Esophagus squamous epithelium (tissue), 5 donors: ENCODE results near the gene TNFSF8. TPM values are rescaled to one million over a fixed set of nuclear protein-coding genes. Genes with fewer than 3 reads are reported as not detected.

Experiments used
- DNase-seq: peaks from one replicate; lab custom pipeline; 2025; lab: John Stamatoyannopoulos, UW
- H3K27ac ChIP-seq, 4 donors: fragments of 200-600 bp; sonication (generic); one replicate each; pipeline ENCODE4 v1.5.1; 2016 to 2019; ENCODE audit warnings: mild to moderate bottlenecking in 1 of 4
- H3K27me3 ChIP-seq, 4 donors: fragments of 200-600 bp; sonication (generic); 1 replicate in 3 of 4; 2 replicates in 1 of 4; pipeline versions ENCODE4 v1.5.1 to v1.6.0; 2017 to 2021; ENCODE audit warnings: antibody characterized with exemption in 1 of 4
- H3K36me3 ChIP-seq, 3 donors: fragments of 200-600 bp; sonication (generic); one replicate each; pipeline ENCODE4 v1.5.1; 2016 to 2019
- H3K4me1 ChIP-seq, 3 donors: fragments of 200-600 bp; sonication (generic); one replicate each; pipeline ENCODE4 v1.5.1; 2017 to 2019
- H3K4me3 ChIP-seq, 4 donors: fragments of 200-600 bp; sonication (generic); 1 replicate in 3 of 4; 2 replicates in 1 of 4; pipeline ENCODE4 v1.5.1; 2016 to 2019; ENCODE audit warnings: mild to moderate bottlenecking in 2 of 4, moderate library complexity in 1 of 4
- H3K9me3 ChIP-seq, 3 donors: fragments of 200-600 bp; sonication (generic); one replicate each; pipeline ENCODE4 v1.5.1; 2016 to 2019
- CTCF ChIP-seq, 6 experiments: fragments of 450-650 bp in 4 of 6; fragments of 200-600 bp in 2 of 6; sonication (generic) in 2 of 6; IDR thresholded peaks; one replicate each; pipeline ENCODE4 v1.5.1; 2016 to 2019; ENCODE audit warnings: antibody characterized with exemption in 6 of 6, mild to moderate bottlenecking in 4 of 6, moderate library complexity in 4 of 6
- POLR2A ChIP-seq, 4 donors: fragments of 450-650 bp; IDR thresholded peaks; one replicate each; pipeline ENCODE4 v1.6.1; 2017; ENCODE audit warnings: antibody characterized with exemption in 4 of 4, mild to moderate bottlenecking in 4 of 4, moderate library complexity in 3 of 4
- WGBS, 2 donors: methylation state at CpG; one replicate each; pipeline ENCODE4 v1.1.5; 2018; 5-methylcytosine and 5-hydroxymethylcytosine counted together
- intact Hi-C: fragments of 100-400 bp; cut with DNase I; formaldehyde crosslinking; loops from one replicate; pipeline ENCODE4 v1.15.0; 2022
- total RNA-seq, 4 donors: library from RNA; depleted of rRNA; stranded (reverse); fragments of >200 nt; gene quantifications; one replicate each; pipeline ENCODE4 v1.1.0, GENCODE V29; 2016
- donor health status: DM: yes; HTN: yes; CAD: no.

The TNFSF8 gene
- total RNA-seq, 4 donors from 2014 or later = 0.21 to 6.5 (median 0.41) TPM

- Histone ChIP-seq H3K27me3 (no peaks in the 10 kb centered on the region), H3K9me3 (no peaks in the 10 kb centered on the region), H3K4me1 (peaks cover 10 to 30% (median 14%) of the 10 kb centered on the region in 3 donors), H3K27ac (peak overlapping the region in 2 of 4 donors; percentile 46 to 63), H3K36me3 (no peaks in the 10 kb centered on the region), H3K4me3 (no peak overlapping the region)
- intact Hi-C loops = no loop called here
- DNase-seq = no peak
- TF ChIP-seq CTCF (IDR thresholded peaks at IDR 0.05) (no peak), POLR2A (IDR thresholded peaks at IDR 0.05) (no peak)
- WGBS, 2 donors = 42 to 55% methylated on average over 7 of the region's 7 CpGs
Measured at GRCh38 chr9:114894609-114895433, 35.6 kb downstream of the TNFSF8 start.

GRCh38 chr9:114894206-114894605, 36.2 kb downstream of the TNFSF8 start:
- H3K36me3 ChIP-seq = no peaks in the 10 kb centered on the region
- H3K9me3 ChIP-seq = no peaks in the 10 kb centered on the region
- H3K4me3 ChIP-seq = no peak overlapping the region
- no peak for TF ChIP-seq CTCF (IDR thresholded peaks at IDR 0.05)
- no peak for TF ChIP-seq POLR2A (IDR thresholded peaks at IDR 0.05)
- H3K27me3 ChIP-seq = no peaks in the 10 kb centered on the region
- 58 to 76% methylated on average over 3 of the region's 3 CpGs for WGBS, 2 donors
- DNase-seq = no peak
- H3K4me1 ChIP-seq = peaks cover 13 to 30% (median 20%) of the 10 kb centered on the region in 3 donors
- H3K27ac ChIP-seq = peak overlapping the region in 2 of 4 donors; percentile 9 to 63
- intact Hi-C loops = no loop called here

GRCh38 chr9:114893221-114894010, 37.0 kb downstream of the TNFSF8 start:
- WGBS, 2 donors = 67 to 71% methylated on average over 4 of the region's 4 CpGs
- no peak overlapping the region for H3K27ac ChIP-seq
- no peaks in the 10 kb centered on the region for H3K9me3 ChIP-seq
- H3K27me3 ChIP-seq = no peaks in the 10 kb centered on the region
- TF ChIP-seq CTCF (IDR thresholded peaks at IDR 0.05) = no peak
- TF ChIP-seq POLR2A (IDR thresholded peaks at IDR 0.05) = no peak
- no peak for DNase-seq
- H3K36me3 ChIP-seq = no peaks in the 10 kb centered on the region
- H3K4me1 ChIP-seq = peaks cover 13 to 37% (median 21%) of the 10 kb centered on the region in 3 donors
- H3K4me3 ChIP-seq = no peak overlapping the region
- intact Hi-C loops = no loop called here

GRCh38 chr9:114889802-114890224, 40.6 kb downstream of the TNFSF8 start:
- Histone ChIP-seq H3K27ac (peak overlapping the region in 3 of 4 donors; percentile 3 to 27 (median 8)), H3K4me1 (peaks cover 9 to 32% (median 13%) of the 10 kb centered on the region in 3 donors), H3K9me3 (no peaks in the 10 kb centered on the region), H3K27me3 (no peaks in the 10 kb centered on the region), H3K4me3 (no peak overlapping the region), H3K36me3 (no peaks in the 10 kb centered on the region)
- 57% methylated on average over 1 of the region's 3 CpGs; no CpG with 5 or more reads in 1 of the 2 donors for WGBS, 2 donors
- DNase-seq = no peak
- intact Hi-C loops = no loop called here
- TF ChIP-seq CTCF (IDR thresholded peaks at IDR 0.05) (no peak), POLR2A (IDR thresholded peaks at IDR 0.05) (no peak)
